Thymus (tissue), 11 donors: ENCODE results near the gene OR8K3. TPM values are rescaled to one million over a fixed set of nuclear protein-coding genes. Genes with fewer than 3 reads are reported as not detected.

Experiments
- DNase-seq, 9 donors: peaks; one replicate each; pipeline ENCODE4 v3.0.0-alpha.2; 2013; ENCODE audit warnings: low spot score in 9 of 9, low read depth in 6 of 9, missing footprints in 1 of 9
- H3K27ac ChIP-seq, 2 donors: one replicate each; pipeline ENCODE4 v1.5.1; 2013; ENCODE audit warnings: control low read depth in 1 of 2, low read depth in 1 of 2, low read length in 1 of 2, mild to moderate bottlenecking in 1 of 2, moderate library complexity in 1 of 2
- H3K27me3 ChIP-seq, 2 donors: one replicate each; pipeline ENCODE4 v1.5.1; 2013; ENCODE audit warnings: low read length in 1 of 2; ENCODE audit not compliant: control insufficient read depth in 2 of 2, insufficient read depth in 1 of 2
- H3K36me3 ChIP-seq, 2 donors: one replicate each; pipeline ENCODE4 v1.5.1; 2013; ENCODE audit warnings: low read length in 1 of 2, mild to moderate bottlenecking in 1 of 2, moderate library complexity in 1 of 2; ENCODE audit not compliant: control insufficient read depth in 2 of 2, insufficient read depth in 2 of 2
- H3K4me1 ChIP-seq, 2 donors: one replicate each; pipeline ENCODE4 v1.5.1; 2013; ENCODE audit warnings: low read length in 2 of 2; ENCODE audit not compliant: control insufficient read depth in 2 of 2, insufficient read depth in 2 of 2
- H3K4me3 ChIP-seq, 2 donors: one replicate each; pipeline ENCODE4 v1.5.1; 2013; ENCODE audit warnings: low read length in 2 of 2, control low read depth in 1 of 2, mild to moderate bottlenecking in 1 of 2
- H3K9me3 ChIP-seq, 2 donors: one replicate each; pipeline ENCODE4 v1.5.1; 2013; ENCODE audit warnings: low read length in 1 of 2, mild to moderate bottlenecking in 1 of 2; ENCODE audit not compliant: control insufficient read depth in 2 of 2, insufficient read depth in 1 of 2
- WGBS: extraction: QIAGEN DNeasy Blood & Tissue Kit; methylation state at CpG from one replicate; pipeline ENCODE4 v1.1.7; 2013; 5-methylcytosine and 5-hydroxymethylcytosine counted together
- polyA plus RNA-seq: library from polyadenylated mRNA; stranded (reverse); fragments of 200-250 nt; gene quantifications from one replicate; pipeline ENCODE4 v1.2.3, GENCODE V29; 2013
- total RNA-seq: library from RNA; stranded (reverse); fragments of 120-200 nt; gene quantifications from one replicate; pipeline ENCODE4 v1.2.4, GENCODE V29; 2013
- donor health status: healthy.

OR8K3 gene
- total and polyA plus RNA-seq, 2 donors = not detected

DNA sequence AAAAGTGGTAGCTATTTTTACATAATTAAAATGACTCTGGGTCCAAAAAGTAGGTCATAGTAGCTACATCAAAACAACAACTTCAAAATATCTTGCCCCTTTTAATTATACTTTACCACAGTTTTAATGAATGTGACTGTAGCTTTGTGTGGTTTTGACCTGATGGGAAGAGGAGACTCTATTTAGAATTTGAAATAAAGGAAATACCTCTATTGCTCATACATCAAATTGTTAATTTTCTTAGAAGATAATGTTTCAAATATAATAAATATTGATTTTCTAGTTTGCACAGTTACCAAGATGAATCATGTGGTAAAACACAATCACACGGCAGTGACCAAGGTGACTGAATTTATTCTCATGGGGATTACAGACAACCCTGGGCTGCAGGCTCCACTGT is 30.8 kb downstream of the OR8K3 start, which contains the start of gene OR8K1:
TSS of gene OR8K1 (plus strand) at position 301 of the 400 bp plus-strand sequence. CDS start at position 301, 0 bp downstream.
- DNase-seq = no peak
- Histone ChIP-seq H3K9me3 (no peaks in the 10 kb centered on the region), H3K27me3 (no peaks in the 10 kb centered on the region), H3K4me3 (no peak within 1 kb of the TSS), H3K27ac (no peak within 1 kb of the TSS), H3K4me1 (no peaks in the 10 kb centered on the region), H3K36me3 (no peaks in the 10 kb centered on the region)
- 96% methylated on average over 1 of the region's 1 CpG for WGBS

DNA sequence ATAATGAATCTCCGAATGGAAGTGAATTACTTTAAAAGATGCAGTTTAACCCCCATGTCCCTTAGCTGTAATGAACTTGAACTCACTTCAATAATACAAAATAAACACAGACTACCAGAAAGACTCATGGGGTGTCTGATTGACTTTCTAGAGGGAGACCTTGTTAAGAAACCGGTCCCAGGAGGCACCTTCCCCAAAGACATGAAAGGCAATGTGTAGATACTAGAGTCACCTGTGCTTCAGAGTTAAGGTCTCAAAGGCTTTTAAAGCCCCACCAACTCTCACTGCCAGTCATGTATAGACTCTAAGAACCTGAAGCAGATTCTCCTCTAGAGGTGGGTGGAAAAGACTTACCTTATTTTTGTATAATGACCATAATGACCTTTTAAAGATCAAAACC is 39.0 kb downstream of the OR8K3 start, which contains the start of gene OR8J1:
TSS of gene OR8J1 (plus strand) at position 301 of the 400 bp plus-strand sequence. CDS start 5,956 bp downstream, outside the sequence.
- H3K4me3 ChIP-seq = no peak within 1 kb of the TSS
- no peaks in the 10 kb centered on the region for H3K27me3 ChIP-seq
- DNase-seq = no peak
- 95% methylated on average over 2 of the region's 2 CpGs for WGBS
- no peaks in the 10 kb centered on the region for H3K4me1 ChIP-seq
- no peak within 1 kb of the TSS for H3K27ac ChIP-seq
- H3K36me3 ChIP-seq = no peaks in the 10 kb centered on the region
- no peaks in the 10 kb centered on the region for H3K9me3 ChIP-seq

Other genes with a start within 250 kb of the OR8K3 start
- not detected for gene OR8I2, start 221.8 kb upstream of the OR8K3 start, total RNA-seq
- not detected for gene OR8I2, start 221.8 kb upstream of the OR8K3 start, polyA plus RNA-seq
- not detected for gene OR8H2, start 211.5 kb upstream of the OR8K3 start, total RNA-seq
- gene OR8H2, start 211.5 kb upstream of the OR8K3 start, polyA plus RNA-seq = not detected
- gene OR8H3, start 192.8 kb upstream of the OR8K3 start, total RNA-seq = not detected
- gene OR8H3, start 192.8 kb upstream of the OR8K3 start, polyA plus RNA-seq = not detected
- not detected for gene OR8J3, start 174.9 kb upstream of the OR8K3 start, total RNA-seq
- not detected for gene OR8J3, start 174.9 kb upstream of the OR8K3 start, polyA plus RNA-seq
- not detected for gene OR8K5, start 154.8 kb upstream of the OR8K3 start, total RNA-seq
- gene OR8K5, start 154.8 kb upstream of the OR8K3 start, polyA plus RNA-seq = not detected
- gene OR5J2, start 138.5 kb upstream of the OR8K3 start, total RNA-seq = not detected
- 0.02 TPM for gene OR5J2, start 138.5 kb upstream of the OR8K3 start, polyA plus RNA-seq
- gene OR5T2, start 80.9 kb upstream of the OR8K3 start, total RNA-seq = not detected
- gene OR5T2, start 80.9 kb upstream of the OR8K3 start, polyA plus RNA-seq = not detected
- not detected for gene OR5T3, start 62.9 kb upstream of the OR8K3 start, total RNA-seq
- not detected for gene OR5T3, start 62.9 kb upstream of the OR8K3 start, polyA plus RNA-seq
- not detected for gene OR5T1, start 41.0 kb upstream of the OR8K3 start, total RNA-seq
- gene OR5T1, start 41.0 kb upstream of the OR8K3 start, polyA plus RNA-seq = not detected
- gene OR8H1, start 22.9 kb upstream of the OR8K3 start, total RNA-seq = not detected
- not detected for gene OR8H1, start 22.9 kb upstream of the OR8K3 start, polyA plus RNA-seq
- not detected for gene OR8K1, start 30.9 kb downstream of the OR8K3 start, total RNA-seq
- not detected for gene OR8K1, start 30.9 kb downstream of the OR8K3 start, polyA plus RNA-seq
- gene OR8J1, start 39.1 kb downstream of the OR8K3 start, total RNA-seq = not detected
- gene OR8J1, start 39.1 kb downstream of the OR8K3 start, polyA plus RNA-seq = not detected
- gene OR8U1, start 60.5 kb downstream of the OR8K3 start, total RNA-seq = not detected
- gene OR8U1, start 60.5 kb downstream of the OR8K3 start, polyA plus RNA-seq = not detected
- not detected for gene OR5AL1, start 97.6 kb downstream of the OR8K3 start, total RNA-seq
- gene OR5AL1, start 97.6 kb downstream of the OR8K3 start, polyA plus RNA-seq = not detected
- not detected for gene OR5M3, start 158.2 kb downstream of the OR8K3 start, total RNA-seq
- gene OR5M3, start 158.2 kb downstream of the OR8K3 start, polyA plus RNA-seq = not detected
- gene OR5M8, start 176.2 kb downstream of the OR8K3 start, total RNA-seq = not detected
- not detected for gene OR5M8, start 176.2 kb downstream of the OR8K3 start, polyA plus RNA-seq
- gene OR5M11, start 228.1 kb downstream of the OR8K3 start, total RNA-seq = not detected
- not detected for gene OR5M11, start 228.1 kb downstream of the OR8K3 start, polyA plus RNA-seq